GM18951 (cell line): ENCODE results near the gene SS18L1.

Experiments
- POLR2A ChIP-seq: IDR thresholded peaks from 4 replicates; pipeline ENCODE4 v1.6.1; 2011; ENCODE audit warnings: mild to moderate bottlenecking; ENCODE audit not compliant: insufficient read length, insufficient read depth; ENCODE audit errors: extremely low read depth
- in situ Hi-C: fragments of 300-500 bp; cut with MboI; formaldehyde crosslinking; loops from one replicate; pipeline ENCODE4 v1.12.0; 2022; ENCODE audit warnings: low sequenced_read_pairs, mixed read lengths, inconsistent platforms; ENCODE audit not compliant: unreplicated experiment

Gene SS18L1

DNA sequence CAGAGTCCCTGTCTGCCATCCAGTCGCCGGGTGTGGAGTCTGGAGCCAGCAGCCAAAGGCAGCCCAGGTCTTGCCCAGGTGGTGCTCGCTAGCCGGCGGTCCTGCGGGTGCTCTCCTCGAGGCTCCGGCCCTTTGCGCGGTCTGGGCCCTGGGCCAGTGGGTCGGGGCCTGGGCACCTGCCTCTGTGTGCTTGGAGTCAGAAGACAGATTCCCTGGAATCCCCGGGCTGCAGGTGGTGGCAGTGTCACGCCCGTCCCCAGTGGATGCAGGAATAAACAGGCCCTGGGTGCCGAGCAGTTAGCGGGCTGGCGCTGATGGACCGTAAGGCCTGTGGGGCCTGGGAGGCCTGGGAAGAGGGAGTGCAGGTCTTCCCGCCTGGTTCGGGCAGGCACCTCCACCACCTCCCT is 5.3 kb downstream of the SS18L1 start:
- TF ChIP-seq POLR2A, result no peak

DNA sequence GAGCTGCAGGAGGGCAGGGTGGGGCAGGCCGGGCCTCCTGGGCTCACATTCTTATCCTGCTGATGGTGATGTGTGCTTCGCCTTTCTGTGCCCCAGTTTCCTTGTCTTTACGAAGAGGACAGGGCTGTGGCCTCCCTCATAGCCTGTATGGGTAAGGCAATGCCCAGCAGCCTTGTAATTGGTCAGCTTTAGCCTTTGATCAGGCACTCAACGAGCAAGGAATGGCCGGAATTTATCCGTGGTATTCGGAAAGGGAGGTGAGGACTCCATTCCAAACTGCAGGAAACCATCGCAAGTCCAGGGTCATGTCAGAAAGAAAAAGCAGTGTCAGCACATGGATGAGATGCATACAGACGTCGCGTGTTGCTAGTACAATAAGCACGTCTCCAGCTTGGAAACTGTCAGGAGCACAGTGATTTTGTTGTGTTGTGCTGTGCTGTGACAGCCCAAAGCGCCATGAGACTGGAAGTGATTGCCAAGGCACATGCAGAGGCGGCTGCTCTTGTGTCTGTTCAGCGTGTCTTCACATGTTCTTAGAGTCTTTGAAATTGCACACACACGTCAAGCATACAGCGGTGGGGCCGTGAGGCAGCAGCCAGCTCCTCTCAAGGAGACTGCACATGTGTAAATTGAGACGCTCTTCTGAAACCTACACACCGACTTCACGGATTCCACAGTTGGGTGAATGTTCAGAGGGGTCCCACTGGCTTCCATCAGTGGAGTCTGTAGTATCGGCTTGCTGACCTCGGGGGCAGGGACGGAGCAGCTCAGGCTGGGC is 6.2 kb downstream of the SS18L1 start:
- TF ChIP-seq POLR2A, result no peak
- in situ Hi-C loops, result no loop called here

More for the DNA sequence above, 5.3 kb downstream of the SS18L1 start:
- in situ Hi-C loops, result no loop called here

DNA sequence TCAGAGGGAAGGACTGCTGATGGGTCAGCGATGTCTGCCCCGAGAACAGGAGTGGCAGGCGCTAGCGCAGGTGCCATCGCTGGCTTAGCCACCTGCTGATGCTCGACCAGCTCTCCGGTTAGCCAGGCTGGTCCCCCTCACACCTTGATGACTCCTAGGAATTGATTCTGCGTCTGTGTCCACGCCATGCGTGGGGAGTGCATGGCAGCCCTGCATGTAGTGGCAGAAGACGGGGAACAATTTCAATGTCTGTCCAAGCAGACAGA is 6.7 kb downstream of the SS18L1 start:
- in situ Hi-C loops, result no loop called here
- TF ChIP-seq POLR2A, result no peak

GRCh38 chr20:62151225-62151624 is 7.7 kb downstream of the SS18L1 start:
- in situ Hi-C loops, result no loop called here
- no peak for TF ChIP-seq POLR2A

DNA sequence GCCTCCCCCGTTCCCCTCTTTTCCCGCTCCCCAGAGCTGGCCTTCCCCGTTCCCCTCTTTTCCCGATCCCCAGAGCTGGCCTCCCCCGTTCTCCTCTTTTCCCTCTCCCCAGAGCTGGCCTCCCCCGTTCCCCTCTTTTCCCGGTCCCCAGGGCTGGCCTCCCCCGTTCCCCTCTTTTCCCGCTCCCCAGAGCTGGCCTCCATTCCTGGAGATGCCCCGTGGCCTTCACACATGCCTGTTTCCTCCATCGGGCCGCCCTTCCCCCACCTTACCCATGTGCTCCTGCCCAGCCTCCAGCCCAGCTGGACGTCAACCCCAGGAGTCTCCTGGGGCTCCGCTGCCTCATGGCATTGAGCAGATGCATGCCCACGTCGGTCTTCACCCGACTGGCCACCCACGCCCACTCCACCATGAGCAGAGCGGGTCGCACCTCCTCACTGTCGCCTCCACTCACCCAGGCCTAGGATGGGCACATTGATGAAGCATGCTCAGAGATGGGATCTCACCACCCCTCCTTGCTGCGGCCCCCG is 8.3 kb downstream of the SS18L1 start:
- in situ Hi-C loops, result no loop called here
- no peak for TF ChIP-seq POLR2A

GRCh38 chr20:62155428-62156253 is 12.1 kb downstream of the SS18L1 start:
- in situ Hi-C loops, result no loop called here
- TF ChIP-seq POLR2A, result no peak

DNA sequence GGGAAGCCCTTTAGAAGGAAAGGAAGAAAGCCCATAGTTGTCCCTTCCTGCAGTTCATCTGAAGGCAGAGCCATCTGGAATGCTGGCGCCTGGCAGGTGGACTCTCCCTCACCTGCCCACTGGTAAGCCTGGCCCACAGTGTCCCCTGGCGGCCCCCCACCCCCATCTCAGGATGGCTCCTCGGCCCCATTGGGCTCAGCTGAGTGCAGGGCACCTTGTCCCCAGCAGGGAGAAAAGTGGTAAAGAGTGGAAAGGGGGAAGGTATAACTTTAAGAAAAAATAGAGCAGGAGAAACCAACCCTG is 12.6 kb downstream of the SS18L1 start:
- no peak for TF ChIP-seq POLR2A
- in situ Hi-C loops, result no loop called here

DNA sequence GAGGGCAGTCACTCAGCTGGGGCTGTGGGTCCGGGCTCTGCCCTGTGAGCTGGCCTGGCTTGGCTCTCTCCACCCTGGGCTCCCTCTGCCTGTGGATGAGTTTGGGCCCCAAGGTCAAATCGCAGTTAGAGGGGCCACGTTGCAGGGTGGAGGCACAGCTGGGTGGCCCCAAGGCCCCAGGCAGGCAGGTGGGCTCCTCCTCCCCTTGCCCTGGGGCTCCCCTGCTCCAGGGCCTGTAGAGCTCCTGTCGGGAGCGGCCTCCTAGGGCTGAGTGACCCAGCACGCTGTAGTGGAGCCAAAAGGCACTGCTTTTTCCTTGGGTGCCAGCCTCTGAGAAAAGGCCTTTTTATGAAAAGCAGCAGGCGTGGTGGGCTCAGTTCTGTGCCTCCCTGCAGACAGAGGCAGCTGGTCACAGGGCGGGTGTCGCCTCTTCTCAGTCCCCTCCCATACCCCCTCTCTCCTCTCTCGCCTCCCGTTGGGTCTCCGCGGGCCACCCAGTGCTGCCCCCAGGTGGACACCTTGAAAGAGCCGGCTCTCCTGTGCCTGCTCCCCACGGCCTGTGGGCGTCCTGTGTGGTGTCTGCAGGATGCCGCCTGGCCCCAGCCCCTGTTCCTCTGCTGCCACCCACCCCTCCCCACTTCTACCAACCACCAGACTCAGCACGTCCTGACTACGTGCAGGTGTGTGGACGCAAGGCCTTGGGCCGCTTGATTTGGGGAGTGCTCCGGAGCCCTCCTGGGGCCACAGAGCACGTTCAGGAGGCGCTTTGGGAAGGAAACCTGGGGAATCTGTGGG is 13.2 kb downstream of the SS18L1 start:
- TF ChIP-seq POLR2A, result no peak
- in situ Hi-C loops, result no loop called here

DNA sequence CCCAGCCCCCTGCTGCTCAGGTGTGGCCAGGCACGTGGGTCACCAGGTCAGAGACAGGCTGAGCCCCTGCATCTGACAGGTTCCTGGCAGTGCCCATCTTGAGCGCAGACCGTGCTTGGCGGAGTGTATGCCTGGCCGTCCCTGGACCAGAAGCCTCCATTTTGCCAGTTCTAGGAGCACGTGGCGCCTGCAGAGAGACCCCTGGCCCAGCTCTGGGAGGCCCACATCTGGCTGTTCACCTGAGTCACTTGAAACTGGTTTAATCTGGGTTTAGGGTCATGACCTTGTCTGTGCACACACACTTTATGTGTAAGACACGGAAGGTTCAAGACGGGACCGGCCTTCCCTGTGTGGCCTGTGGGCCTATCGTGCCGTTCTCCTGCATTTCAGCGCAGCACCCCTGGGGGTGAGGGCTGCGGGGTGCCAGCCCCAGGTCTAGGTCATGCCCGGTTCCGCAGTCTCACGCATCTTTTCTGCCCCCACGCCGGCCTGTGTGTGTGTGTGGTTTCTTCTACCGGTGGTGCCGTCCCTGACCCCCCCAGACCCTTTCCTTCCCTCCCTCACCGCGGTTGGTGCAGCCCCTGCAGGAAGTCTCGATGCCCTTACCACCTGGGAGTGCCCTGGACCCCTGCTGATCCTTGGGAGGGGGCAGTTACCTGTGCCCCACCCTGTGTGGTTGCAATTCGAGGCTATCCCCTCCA is 14.0 kb downstream of the SS18L1 start:
- TF ChIP-seq POLR2A, result no peak
- in situ Hi-C loops, result no loop called here

GRCh38 chr20:62158088-62158400 is 14.5 kb downstream of the SS18L1 start:
- in situ Hi-C loops, result no loop called here
- no peak for TF ChIP-seq POLR2A

- in situ Hi-C loops, result no loop called here
- no peak for TF ChIP-seq POLR2A
Observed at GRCh38 chr20:62158541-62158940, 15.0 kb downstream of the SS18L1 start.

- TF ChIP-seq POLR2A, result no peak
- in situ Hi-C loops, result no loop called here
Observed at GRCh38 chr20:62159052-62159451, 15.5 kb downstream of the SS18L1 start.

DNA sequence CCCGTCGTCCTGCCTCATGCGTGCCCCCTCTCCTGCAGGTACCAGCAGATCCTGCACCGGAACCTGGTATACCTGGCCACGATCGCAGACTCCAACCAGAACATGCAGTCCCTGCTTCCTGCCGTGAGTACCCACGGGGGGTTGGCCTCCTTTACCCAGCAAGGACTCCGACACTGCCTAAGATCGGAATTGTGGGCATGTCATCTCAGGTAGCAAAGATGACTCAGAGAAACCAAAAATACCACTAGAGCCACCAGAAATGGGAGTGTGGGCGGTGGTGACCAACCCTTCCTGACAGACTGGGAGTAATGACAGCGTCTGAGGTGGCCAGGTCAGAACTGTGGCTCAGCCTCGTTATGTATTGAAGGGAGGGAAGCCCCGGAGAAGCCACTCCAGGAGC is 16.3 kb downstream of the SS18L1 start:
- TF ChIP-seq POLR2A, result no peak
- in situ Hi-C loops, result no loop called here
